ENCODE measurements around the gene OGA.
A peak's percentile ranks its signal among the peaks of the same experiment; 100 is the strongest.

The OGA gene

GRCh38 chr10:101839416-101840063, 21.3 kb upstream of the OGA start (continued):
- no peak; the same call in 1 of the 2 replicates for TF ChIP-seq ZNF76 (tag by site-specific recombination; IDR thresholded peaks at IDR 0.05; ENCODE audit: borderline replicate concordance, low read depth)
- no peak for TF ChIP-seq ZBTB49 (tag by site-specific recombination; IDR thresholded peaks at IDR 0.05; ENCODE audit: low read depth)
- TF ChIP-seq ZNF391 (tag by site-specific recombination; IDR thresholded peaks at IDR 0.05; ENCODE audit: borderline replicate concordance, low read depth) = no peak
- TF ChIP-seq ZNF148 (tag by site-specific recombination; IDR thresholded peaks at IDR 0.05; ENCODE audit: borderline replicate concordance) = no peak
- TF ChIP-seq ZNF747 (tag by site-specific recombination; IDR thresholded peaks at IDR 0.05) = no peak
- no peak; the same call in 1 of the 2 replicates for TF ChIP-seq IKZF3 (tag by site-specific recombination; IDR thresholded peaks at IDR 0.05)
- no peak for TF ChIP-seq ZNF169 (tag by site-specific recombination; IDR thresholded peaks at IDR 0.05)
- no peak for TF ChIP-seq ZNF585B (tag by site-specific recombination; IDR thresholded peaks at IDR 0.05)
- TF ChIP-seq ZNF843 (tag by site-specific recombination; IDR thresholded peaks at IDR 0.05) = no peak
- TF ChIP-seq ZNF580 (tag by site-specific recombination; IDR thresholded peaks at IDR 0.05) = no peak
- TF ChIP-seq ZNF548 (tag by site-specific recombination; IDR thresholded peaks at IDR 0.05) = no peak
- TF ChIP-seq ZNF561 (tag by site-specific recombination; IDR thresholded peaks at IDR 0.05; ENCODE audit: borderline replicate concordance) = no peak
- TF ChIP-seq ZNF274 (IDR thresholded peaks at IDR 0.05; ENCODE audit: low read length) = no peak
- no peak for TF ChIP-seq ZNF274 (tag by site-specific recombination; IDR thresholded peaks at IDR 0.05; ENCODE audit: borderline replicate concordance)
- no peak for TF ChIP-seq BCL6B (tag by site-specific recombination; IDR thresholded peaks at IDR 0.05)
- no peak for TF ChIP-seq HIC1 (tag by site-specific recombination; IDR thresholded peaks at IDR 0.05)
- TF ChIP-seq REST (tag by site-specific recombination; IDR thresholded peaks at IDR 0.05) = 0 out of 2 replicates have a peak, but pooled peaks have one; percentile 34
- no peak for TF ChIP-seq ATF2 (tag by site-specific recombination; IDR thresholded peaks at IDR 0.05; ENCODE audit: low read depth)
- no peak; the same call in 1 of the 2 replicates for TF ChIP-seq ZNF600 (tag by site-specific recombination; IDR thresholded peaks at IDR 0.05)
- TF ChIP-seq SP2 (tag by site-specific recombination; IDR thresholded peaks at IDR 0.05) = peak; percentile 78
- TF ChIP-seq ELK4 (IDR thresholded peaks at IDR 0.05; ENCODE audit: borderline replicate concordance, low read depth, low read length) = no peak
- no peak for TF ChIP-seq ZSCAN23 (tag by site-specific recombination; IDR thresholded peaks at IDR 0.05)
- TF ChIP-seq ZNF223 (tag by site-specific recombination; IDR thresholded peaks at IDR 0.05) = no peak
